ENCODE results near the gene IMMP2L.
"Not testable (repeated sequence)": the region's sequence is repeated elsewhere in the genome, so short reads cannot be mapped to it uniquely, and the experiment has no call there.

Gene IMMP2L

GRCh38 chr7:111561904-111562732, at the start of gene IMMP2L:
Gene IMMP2L, minus strand, starts transcription at chr7:111562492.
- DNase-seq (ENCODE audit: low spot score) = peak; percentile 98

- not testable (repeated sequence) for DNase-seq (ENCODE audit: low spot score)
These were observed 47.4 kb upstream of the IMMP2L start for GRCh38 chr7:111609483-111610254.

GRCh38 chr7:111607621-111608020, 45.3 kb upstream of the IMMP2L start:
- no peak for DNase-seq (ENCODE audit: low spot score)

GRCh38 chr7:111605246-111605645, 43.0 kb upstream of the IMMP2L start:
- no peak for DNase-seq (ENCODE audit: low spot score)

- DNase-seq (ENCODE audit: low spot score) = no peak
These were observed 37.8 kb upstream of the IMMP2L start for GRCh38 chr7:111600091-111600490.

- DNase-seq (ENCODE audit: low spot score) = no peak
These were observed 33.5 kb upstream of the IMMP2L start for GRCh38 chr7:111595780-111596179.

- DNase-seq (ENCODE audit: low spot score) = no peak
These were observed 32.3 kb upstream of the IMMP2L start for GRCh38 chr7:111594602-111595001.

- no peak for DNase-seq (ENCODE audit: low spot score)
These were observed 31.1 kb upstream of the IMMP2L start for GRCh38 chr7:111593343-111593742.

GRCh38 chr7:111588065-111588433, 25.8 kb upstream of the IMMP2L start:
- peak; percentile 28 for DNase-seq (ENCODE audit: low spot score)

- no peak for DNase-seq (ENCODE audit: low spot score)
These were observed 25.2 kb upstream of the IMMP2L start for GRCh38 chr7:111587410-111588064.

- no peak for DNase-seq (ENCODE audit: low spot score)
These were observed 24.6 kb upstream of the IMMP2L start for GRCh38 chr7:111586711-111587409.

GRCh38 chr7:111581784-111582488, 19.6 kb upstream of the IMMP2L start:
- DNase-seq (ENCODE audit: low spot score) = not testable (repeated sequence)

GRCh38 chr7:111581207-111581606, 18.9 kb upstream of the IMMP2L start:
- DNase-seq (ENCODE audit: low spot score) = not testable (repeated sequence)

- no peak for DNase-seq (ENCODE audit: low spot score)
These were observed 16.5 kb upstream of the IMMP2L start for GRCh38 chr7:111578754-111579153.

- no peak for DNase-seq (ENCODE audit: low spot score)
These were observed 9.4 kb upstream of the IMMP2L start for GRCh38 chr7:111571720-111572119.

GRCh38 chr7:111568870-111569462, 6.7 kb upstream of the IMMP2L start:
- no peak for DNase-seq (ENCODE audit: low spot score)

GRCh38 chr7:111568419-111568818, 6.1 kb upstream of the IMMP2L start:
- DNase-seq (ENCODE audit: low spot score) = no peak

- DNase-seq (ENCODE audit: low spot score) = no peak
These were observed 1.8 kb upstream of the IMMP2L start for GRCh38 chr7:111564078-111564477.

GRCh38 chr7:111561654-111561903, 713 bp downstream of the IMMP2L start:
- DNase-seq (ENCODE audit: low spot score) = no peak

GRCh38 chr7:111560773-111561653, 1.3 kb downstream of the IMMP2L start:
- DNase-seq (ENCODE audit: low spot score) = peak; percentile 30

Data from AG08396 (cell line).